Stimulated activated CD4-positive, alpha-beta T cell treated with anti-CD3 and anti-CD28 coated beads, Interleukin-12 subunit alpha, Interleukin-12 subunit beta, amount 100 ng/mL, for 24 hours (primary cell): ENCODE results near the gene LMBRD2.
A peak's percentile ranks its signal among the peaks of the same experiment; 100 is the strongest.
"Not testable (repeated sequence)": the region's sequence is repeated elsewhere in the genome, so short reads cannot be mapped to it uniquely, and the experiment has no call there.

ENCODE experiments used
- DNase-seq, 2 experiments: peaks; one replicate each; pipeline ENCODE4 v3.0.0-alpha.2; 2020; ENCODE audit warnings: low read depth in 2 of 2

Gene LMBRD2

GRCh38 chr5:36151434-36152323 lies at the start of gene LMBRD2, which contains the start of gene SKP2:
Gene LMBRD2, minus strand, starts transcription at chr5:36151887. Its CDS starts 8,538 bp downstream, at chr5:36143349.
Gene SKP2, plus strand, starts transcription at chr5:36152111. Its CDS starts 152 bp downstream, at chr5:36152263.
- DNase-seq: peak; percentile 93 to 97

- no peak for DNase-seq
Measured at GRCh38 chr5:36200513-36200912, 48.8 kb upstream of the LMBRD2 start.

DNA sequence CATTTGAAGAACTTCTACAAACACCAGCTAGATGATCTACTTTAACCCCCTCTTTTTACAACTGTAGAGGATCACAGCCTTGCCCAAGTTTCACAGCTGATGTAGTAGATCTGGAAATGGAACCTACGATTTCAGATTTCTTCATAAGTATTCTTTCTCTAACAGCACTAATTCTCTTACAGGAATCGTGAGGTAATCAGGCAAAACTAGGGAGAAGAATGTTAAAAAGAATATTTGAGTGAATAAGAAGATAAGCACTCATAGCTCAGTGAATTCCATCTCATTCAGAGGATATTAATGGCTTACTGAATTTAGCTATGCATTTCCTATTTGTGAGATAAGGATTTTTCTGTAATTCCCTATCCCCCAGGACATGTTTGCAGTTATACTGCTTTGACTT lies 47.9 kb upstream of the LMBRD2 start:
- no peak for DNase-seq

GRCh38 chr5:36198783-36199182 lies 47.1 kb upstream of the LMBRD2 start:
- DNase-seq: not testable (repeated sequence)

- DNase-seq: no peak
Measured at GRCh38 chr5:36198281-36198680, 46.6 kb upstream of the LMBRD2 start.

DNA sequence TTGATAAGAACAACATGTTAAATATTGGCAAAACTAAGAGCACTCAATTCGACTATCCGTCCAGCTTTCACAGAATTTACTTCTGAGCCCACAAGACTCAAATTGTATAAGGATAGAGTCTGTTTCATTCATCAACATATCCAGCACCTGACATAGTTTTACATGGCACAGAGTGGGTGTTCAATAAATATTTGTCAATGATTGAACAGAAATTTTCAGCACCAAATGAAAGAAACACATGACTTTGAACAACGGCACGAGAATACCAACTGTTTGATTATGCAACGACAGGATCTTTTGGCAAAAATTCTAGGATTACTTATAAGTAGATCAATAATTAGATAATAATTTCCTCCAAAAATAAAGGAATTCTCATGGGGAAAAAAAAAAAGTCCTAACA lies 42.1 kb upstream of the LMBRD2 start:
- no peak for DNase-seq

DNA sequence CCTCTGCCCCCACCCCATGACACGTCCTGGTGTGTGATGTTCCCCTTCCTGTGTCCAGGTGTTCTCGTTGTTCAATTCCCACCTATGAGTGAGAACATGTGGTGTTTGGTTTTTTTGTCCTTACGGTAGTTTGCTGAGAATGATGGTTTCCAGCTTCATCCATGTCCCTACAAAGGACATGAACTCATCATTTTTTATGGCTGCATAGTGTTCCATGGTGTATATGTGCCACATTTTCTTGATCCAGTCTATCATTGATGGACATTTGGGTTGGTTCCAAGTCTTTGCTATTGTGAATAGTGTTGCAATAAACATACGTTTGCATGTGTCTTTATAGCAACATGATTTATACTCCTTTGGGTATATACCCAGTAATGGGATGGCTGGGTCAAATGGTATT lies 32.7 kb upstream of the LMBRD2 start:
- DNase-seq: not testable (repeated sequence)

DNA sequence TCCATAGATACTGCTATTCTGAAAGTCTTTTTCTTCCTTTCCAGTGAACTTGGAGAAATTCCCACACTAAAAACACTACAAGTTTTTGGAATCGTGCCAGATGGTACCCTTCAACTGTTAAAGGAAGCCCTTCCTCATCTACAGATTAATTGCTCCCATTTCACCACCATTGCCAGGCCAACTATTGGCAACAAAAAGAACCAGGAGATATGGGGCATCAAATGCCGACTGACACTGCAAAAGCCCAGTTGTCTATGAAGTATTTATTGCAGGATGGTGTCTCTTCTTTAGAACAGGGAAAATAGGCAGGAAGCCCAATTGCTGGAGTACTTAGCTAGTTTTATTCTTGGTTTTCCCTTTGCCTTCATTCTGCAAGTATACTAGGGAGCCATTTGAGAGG lies 30.1 kb upstream of the LMBRD2 start:
- no peak for DNase-seq

- no peak for DNase-seq
Measured at GRCh38 chr5:36180556-36181350, 29.1 kb upstream of the LMBRD2 start.

- DNase-seq: no peak
Measured at GRCh38 chr5:36179950-36180349, 28.3 kb upstream of the LMBRD2 start.

DNA sequence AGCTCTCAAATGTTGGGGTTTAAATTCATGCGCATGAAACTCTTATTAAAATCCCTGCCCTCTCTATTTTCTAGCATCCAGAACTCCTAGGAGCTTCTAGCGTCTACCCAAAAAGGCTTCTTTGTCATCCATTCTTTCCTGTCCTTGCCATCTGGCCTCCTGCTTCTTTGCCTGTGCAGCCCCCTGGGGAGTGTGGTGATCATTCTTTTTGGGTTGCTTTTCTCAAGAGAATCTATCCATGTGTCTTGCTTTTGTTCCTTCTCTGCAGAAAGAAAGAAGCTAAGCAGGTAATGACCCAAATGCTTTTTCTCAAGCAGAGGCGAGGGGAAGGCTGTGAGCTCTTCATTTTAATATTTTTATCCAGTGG lies 26.8 kb upstream of the LMBRD2 start:
- no peak for DNase-seq

DNA sequence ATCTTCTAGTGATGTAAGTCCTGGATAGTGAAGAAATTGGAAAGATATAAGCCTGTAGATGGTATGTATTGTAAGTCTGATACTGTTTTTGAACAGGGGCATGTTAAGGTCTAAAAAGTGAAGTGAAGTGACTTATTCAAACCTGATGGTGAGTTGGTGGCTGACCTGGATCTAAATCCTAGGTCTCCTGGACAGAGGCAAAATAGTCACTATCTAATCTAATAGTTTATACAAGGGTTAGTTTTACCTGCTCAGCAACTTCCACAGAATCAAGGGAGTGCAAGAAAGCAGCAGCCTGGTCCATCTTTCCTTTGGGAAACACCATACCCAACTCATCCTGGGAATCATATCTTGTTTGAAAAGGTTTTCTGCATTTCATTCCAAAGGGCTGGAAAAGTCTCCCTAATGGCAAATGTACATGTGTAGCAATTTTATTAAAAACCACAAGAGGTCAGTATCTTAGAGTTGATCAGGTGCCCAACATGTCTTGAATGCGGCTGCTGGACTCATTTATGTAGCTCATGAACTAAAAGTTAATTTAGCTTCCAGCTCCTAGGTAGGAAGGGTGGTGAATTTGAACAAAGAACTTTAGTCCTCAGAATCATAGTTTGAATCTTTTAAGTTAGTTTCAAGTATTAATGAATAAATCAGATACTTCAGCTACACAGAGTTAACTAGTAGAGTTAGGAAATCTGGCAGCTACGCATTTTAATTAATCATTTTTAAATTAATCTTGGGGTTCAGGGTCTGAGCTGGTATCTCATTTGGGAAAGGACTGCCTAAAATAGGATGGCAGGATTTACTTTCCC lies 26.2 kb upstream of the LMBRD2 start:
- no peak for DNase-seq

- no peak for DNase-seq
Measured at GRCh38 chr5:36177154-36177553, 25.5 kb upstream of the LMBRD2 start.

DNA sequence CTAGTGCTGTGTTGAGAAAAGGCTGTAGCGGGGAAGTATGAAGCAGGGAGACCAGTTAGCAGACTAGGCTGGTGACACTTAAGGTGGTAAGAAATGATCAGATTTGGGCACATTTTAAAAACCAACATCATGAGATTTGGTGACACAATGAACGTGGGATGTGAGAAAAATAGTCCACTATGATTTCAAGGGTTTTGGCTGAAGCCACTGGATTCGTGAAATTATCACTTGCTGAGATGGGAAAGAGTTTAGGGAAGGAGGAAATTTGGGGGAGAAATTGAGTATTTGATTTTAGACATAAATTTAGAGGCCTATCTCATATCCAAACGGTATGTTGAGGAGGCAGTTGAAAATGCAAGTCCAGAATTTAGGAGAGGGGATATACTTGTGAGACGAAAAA lies 23.4 kb upstream of the LMBRD2 start:
- no peak for DNase-seq

- DNase-seq: no peak
Measured at GRCh38 chr5:36174119-36174518, 22.4 kb upstream of the LMBRD2 start.

GRCh38 chr5:36173426-36173825 lies 21.7 kb upstream of the LMBRD2 start:
- DNase-seq: no peak

DNA sequence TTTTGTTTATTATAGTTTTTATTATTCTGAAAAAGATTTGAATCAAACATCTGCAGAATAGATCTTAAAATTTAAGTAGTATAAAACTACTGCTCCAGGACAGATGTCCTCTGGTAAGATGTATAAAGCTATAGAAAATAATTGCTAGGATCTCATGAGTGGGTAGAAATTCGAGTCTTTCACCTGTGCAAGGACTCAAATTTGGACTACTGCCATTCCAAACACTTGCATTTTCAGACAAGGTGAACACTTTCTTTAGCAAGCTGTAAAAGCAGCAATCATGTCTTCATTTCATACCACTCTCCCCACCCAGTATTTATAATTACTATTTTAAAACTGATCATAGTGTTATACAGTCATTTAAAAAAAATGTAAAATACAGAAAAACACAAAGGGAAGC lies 20.9 kb upstream of the LMBRD2 start:
- no peak for DNase-seq

DNA sequence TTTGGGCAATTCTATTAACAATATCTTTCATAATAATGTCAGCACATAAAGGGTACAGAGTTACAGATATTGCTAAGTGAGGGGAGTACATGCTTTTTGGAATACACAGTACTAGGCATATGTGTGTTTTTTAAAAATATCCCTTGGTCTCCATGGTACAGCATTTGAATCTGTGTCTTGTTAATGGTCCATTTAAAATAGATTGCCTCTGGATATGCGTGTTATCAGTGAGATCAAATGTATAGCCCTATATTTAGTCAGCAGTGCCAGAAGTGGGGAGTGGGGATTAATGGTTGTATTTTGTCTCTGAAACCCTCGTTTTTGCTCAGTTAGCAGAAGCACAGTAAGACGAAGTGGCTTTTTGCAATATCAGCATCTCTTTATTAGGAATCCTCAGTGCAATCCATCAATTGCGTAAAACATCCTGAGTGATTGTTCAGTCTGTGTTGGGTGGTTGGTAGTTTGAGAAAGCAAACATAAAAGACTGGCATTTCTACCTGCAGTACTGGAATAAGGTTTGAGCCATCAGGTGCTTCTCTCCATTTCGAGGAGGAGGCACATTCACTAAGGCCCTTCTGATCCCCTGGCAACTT lies 19.2 kb upstream of the LMBRD2 start:
- no peak for DNase-seq

GRCh38 chr5:36168737-36169136 lies 17.1 kb upstream of the LMBRD2 start:
- DNase-seq: no peak

- DNase-seq: no peak
Measured at GRCh38 chr5:36164461-36164860, 12.8 kb upstream of the LMBRD2 start.

- DNase-seq: no peak
Measured at GRCh38 chr5:36162810-36163486, 11.3 kb upstream of the LMBRD2 start.
